ENCODE data around the gene HEBP1.
"Not testable (repeated sequence)": the region's sequence is repeated elsewhere in the genome, so short reads cannot be mapped to it uniquely, and the experiment has no call there.

The HEBP1 gene, protein sequence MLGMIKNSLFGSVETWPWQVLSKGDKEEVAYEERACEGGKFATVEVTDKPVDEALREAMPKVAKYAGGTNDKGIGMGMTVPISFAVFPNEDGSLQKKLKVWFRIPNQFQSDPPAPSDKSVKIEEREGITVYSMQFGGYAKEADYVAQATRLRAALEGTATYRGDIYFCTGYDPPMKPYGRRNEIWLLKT

DNA sequence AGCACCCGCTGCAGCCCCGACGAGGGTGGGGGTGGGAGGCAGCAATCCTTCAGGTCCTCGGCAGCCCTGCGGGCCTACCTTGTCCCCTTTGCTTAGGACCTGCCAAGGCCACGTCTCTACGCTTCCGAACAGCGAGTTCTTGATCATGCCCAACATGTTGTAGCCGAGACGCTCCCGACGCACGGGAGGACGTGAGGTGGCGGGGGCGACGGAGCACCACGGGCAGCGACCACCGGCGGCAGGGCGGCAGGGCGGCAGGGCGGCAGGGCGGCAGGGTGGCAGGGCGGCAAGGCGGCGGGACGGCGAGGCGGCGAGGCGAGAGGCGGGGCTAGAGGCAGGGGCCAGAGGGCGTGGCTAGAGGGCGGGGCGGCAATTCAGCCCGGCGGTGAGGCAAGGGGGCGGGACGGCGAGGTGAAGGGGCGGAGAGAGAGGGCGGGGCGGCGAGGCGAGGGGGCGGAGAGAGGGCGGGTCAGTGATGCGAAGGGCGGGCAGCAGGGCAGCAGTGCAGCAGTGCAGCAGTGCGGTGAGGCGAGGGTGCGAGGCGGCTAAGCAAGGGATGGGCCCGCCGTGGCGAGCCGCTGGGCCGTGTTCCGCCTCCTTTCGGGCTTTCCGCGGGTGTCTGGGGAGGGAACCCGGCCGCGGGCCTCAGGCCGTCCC lies at the start of gene HEBP1:
Gene HEBP1 (minus strand): TSS at position 307 of the 657 bp plus-strand sequence. CDS start 151 bp downstream, at position 156.
- DNase-seq, result peak; percentile 89

DNA sequence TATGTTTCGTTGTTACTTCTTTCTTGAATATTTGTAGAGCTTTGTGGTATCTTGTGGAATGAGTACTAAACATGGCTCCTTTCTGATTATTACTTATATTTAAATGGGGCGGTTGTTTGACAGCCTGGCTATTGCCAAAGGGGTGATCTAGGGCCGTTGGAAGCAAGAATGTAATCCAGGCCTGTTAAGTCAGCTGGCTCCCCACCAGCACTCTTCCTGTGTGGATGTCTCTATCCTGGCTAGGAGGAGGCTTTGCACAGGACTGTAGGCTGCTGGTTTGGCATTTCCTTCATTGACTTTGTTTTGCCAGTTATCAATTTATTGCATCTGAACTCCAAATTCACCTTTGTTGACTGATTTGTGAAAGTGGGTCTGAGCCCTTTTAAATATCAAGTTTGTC lies 49.8 kb upstream of the HEBP1 start:
- DNase-seq, result no peak

DNA sequence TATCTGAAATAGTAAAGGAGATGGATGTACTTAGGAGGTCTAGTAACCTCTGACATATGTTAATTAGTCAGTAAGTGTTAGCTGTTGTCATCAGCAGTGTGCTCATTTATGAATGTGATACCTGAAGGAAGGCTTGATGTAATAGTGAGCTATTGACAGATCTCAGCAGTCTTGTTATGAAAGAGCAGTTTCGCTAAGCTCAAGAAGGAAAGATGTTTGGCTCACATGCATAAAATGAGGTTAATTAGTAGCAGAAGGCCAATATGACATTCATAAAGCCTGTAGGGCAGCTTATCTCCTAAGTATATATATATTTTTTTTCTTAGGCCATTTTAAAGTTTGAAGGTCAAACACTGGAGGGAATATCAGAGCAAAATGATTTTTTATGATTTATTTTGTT lies 46.9 kb upstream of the HEBP1 start:
- no peak for DNase-seq

DNA sequence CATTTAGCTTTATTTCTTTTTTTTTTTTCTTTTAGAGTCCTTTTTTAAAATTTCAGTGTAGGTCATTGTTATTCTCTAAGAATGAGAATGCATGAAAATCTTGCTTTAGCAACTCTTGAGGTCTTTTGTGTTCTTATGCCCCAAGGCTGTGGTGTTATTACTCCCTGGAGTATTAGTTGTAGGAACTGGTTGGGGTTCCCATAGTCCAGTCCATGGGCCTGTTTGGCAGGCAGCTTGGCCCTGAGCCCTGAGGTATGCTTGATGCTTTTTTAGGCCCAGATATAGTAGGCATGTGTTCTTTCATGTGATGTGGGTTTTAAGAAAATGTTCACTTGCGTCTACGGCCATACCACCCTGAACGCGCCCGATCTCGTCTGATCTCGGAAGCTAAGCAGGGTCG lies 45.8 kb upstream of the HEBP1 start:
- no peak for DNase-seq

DNA sequence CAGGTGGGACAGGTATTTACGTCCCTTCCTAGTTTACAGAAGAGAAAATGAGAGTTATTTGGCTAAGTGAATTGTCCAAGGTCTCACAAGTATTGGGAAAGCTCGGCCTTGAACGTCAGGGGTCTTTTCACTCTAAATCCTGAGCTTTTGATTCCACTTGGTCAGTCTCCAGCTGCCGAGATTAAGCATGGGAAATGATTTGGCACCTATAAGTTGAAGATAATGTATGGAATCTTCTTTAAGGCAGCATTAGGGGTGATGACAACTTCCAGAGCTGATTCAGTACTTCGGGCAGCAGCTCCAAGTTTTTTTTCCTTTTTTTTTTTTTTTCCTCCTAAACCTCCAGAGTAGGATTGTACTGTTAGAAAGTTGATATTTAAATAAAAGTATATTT lies 44.8 kb upstream of the HEBP1 start:
- no peak for DNase-seq

DNA sequence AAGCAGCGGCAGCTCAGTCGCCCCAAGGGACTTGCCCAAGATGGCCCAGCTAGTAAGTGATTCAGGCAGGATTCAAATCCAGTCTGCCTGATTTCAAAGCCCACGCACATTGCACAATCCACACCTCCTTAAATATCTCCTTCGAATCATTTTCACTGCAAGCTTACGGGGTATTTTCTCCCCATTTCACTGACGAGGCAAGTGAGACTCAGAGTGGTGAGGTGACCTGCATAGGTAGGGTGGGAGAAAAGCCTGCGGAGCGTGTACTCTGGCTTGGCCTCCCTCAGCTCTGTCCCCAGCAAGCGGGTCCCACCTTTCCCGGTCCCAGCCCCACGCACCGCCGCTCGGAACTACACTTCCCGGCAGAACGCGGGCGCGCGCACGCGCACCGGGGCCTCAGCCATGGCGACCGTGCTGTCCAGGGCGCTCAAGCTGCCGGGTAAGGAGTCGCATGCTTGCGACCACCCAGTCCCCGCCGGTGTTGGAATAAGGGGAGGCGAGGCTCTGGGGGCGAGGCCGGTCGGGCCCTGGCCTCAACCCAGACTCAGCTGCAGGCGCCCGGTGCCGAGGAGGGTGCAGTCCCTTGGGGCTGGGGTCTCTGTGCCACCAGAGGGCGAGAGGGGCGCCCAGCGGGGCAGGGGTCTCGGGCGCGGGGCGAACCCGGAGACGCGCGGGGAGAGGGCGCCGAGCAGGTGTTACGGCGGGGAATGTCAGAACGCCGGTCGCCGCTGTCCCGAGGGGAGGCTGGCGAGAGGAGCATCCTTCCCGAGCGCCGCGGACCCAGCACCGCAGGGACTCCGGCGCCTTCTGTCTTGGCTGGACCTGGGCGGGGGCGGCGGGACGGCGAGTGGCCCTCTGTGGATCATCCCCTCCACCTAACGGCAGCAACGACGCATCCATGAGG lies 44.2 kb upstream of the HEBP1 start, which contains the start of gene FAM234B:
Gene FAM234B (plus strand): TSS at position 380 of the 904 bp plus-strand sequence. CDS start 23 bp downstream, at position 403.
- peak; percentile 50 for DNase-seq

DNA sequence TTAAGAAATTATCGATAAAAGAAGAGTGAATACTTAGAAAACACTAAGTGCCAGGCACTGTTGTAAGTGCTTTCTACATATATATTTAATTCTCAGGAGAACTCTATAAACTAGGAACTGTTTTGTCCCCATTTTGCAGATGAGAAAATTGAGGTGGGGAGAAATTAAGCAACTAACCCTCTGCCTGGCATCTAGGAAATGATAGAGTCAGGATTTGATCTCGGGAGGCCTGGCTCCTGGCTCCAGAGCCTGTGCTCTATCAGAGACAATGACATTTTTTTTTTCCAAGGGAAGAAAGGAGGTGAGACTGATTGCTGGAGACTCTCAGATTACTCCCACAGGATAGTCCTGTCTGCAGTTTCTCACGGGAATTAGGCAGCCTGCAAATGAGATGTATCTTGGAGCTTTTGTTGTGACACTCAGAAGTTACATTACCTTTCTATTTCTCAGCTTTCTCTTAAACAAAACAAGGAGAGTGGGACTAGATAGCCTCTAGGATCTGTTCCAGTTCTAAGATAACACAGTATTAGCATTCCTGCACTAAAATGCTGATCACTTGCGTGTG lies 42.7 kb upstream of the HEBP1 start:
- DNase-seq, result no peak

DNA sequence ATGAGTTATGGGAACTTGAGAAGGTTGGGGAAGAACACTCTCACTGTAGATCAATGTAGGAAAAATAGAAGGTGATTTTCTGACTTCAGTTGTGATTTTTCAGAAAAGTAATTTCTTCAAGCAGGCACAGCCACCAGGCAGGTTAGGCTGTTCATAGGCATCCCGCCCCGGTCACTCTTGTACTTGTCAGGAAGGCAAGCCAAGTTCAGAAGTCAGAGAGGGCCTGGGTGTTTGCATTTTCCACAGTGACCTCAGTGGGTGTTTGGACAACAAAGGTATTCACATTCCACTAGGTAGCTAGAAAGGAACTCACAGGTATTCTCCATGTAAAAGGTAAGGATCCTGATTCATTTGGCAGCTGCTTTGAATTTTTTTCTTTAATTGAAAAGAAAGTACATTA lies 41.2 kb upstream of the HEBP1 start:
- DNase-seq, result no peak

DNA sequence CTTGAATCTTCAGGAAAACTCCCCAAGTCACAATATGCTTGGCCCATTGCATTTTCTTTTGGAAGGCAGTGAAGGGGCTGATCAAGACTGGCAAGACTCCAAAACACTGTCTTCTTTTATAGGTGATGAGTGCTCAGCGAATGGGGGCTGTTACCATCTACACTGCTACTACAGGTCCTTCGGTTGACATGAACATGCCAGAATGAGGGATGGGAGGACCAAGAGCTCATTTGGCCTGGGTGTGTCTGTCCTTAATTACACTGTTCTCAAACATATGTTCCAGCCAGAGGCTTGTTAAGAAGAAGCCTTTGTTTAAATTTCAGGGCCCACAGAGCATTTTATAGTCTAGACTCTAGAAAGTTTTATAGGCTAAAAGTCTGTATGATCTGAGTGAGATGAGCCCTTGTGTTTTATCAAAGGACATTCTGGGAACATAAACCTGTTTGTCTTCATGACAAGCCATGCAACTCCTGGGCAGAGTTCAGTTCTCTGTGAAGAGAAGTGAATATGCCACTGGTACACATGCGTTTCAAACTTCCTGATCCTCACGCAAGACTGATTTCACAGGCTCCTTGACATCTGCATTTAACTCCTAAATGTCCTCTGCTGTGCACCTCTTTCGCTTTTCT lies 39.4 kb upstream of the HEBP1 start:
- DNase-seq, result peak; percentile 51

DNA sequence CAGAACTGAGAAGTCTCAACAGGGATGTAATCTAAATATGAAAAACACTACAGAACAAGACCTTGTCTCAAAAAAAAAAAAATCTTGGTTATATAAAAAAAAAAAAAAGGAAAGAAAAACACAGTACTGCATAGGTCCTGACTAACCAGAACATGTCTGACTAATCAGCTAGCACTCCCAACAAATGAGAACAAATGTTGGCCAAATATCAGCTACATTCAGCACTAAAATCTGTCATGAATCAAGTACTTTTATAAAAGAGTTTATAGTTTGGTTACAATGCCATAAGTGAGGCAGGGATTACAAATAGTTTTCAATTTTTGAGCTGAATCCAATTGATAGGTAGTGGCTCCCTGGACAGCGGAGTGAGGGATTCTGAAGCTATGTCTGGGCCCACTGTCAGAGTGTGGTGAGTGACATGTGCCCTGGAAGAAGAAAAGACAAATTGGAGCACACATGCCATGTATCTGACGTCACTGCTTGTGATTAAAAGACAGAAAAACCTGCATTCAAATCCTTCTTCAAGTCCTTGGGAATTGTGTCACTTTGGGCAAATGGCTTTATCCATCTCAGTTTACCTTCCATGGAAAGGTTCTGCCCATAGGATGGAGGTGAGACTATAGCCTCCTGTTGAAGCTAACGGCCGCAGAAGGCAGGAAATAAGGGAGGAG lies 38.6 kb upstream of the HEBP1 start:
- no peak for DNase-seq

DNA sequence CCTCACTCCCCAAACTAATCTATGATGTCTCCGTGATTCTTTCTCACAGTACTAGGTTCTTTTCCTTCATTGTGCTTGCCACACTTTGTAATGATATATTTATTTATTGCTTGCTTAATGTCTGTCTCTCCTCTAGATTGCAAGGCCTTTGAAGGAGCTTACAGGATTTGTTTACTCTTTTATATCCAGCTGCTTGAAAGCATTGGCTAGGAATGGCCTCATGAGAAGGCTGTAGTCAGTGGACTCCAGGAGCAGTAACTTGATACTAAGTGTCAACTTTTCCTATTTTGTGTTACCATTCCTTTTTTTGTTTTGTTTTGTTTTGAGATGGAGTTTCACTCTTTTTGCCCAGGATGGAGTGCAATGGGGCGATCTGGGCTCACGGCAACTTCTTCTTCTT lies 36.8 kb upstream of the HEBP1 start:
- DNase-seq, result no peak

DNA sequence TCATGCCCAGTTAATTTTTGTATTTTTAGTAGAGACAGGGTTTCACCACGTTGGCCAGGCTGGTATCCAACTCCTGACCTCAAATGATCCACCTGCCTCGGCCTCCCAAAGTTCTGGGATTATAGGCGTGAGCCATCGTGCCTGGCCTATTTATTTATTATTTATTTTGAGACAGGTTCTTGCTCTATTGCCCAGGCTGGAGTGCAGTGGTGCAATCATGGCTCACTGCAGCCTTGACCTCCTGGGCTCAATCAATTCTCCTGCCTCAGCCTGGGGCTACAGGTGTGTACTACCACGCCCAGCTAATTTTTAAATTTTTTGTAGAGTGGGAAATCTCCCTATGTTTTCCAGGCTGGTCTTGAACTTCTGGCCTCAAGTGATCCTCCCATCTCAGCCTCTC lies 35.3 kb upstream of the HEBP1 start:
- not testable (repeated sequence) for DNase-seq

DNA sequence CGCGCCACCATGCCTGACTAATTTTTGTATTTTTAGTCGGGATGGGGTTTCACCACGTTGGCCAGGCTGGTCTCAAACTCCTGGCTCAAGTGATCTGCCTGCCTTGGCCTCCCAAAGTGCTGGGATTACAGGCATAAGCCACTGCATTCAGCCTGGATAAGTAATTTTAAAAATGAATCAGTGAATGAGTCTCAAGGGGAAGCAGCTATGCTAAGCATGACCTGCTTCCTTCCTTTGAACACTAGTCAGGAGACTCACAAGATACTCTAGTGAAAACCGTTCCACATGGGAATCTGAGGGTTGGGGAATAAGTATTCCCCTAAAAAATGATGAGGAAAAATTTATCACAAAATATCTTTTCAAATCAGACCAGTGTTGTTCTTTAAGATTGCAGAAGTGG lies 33.4 kb upstream of the HEBP1 start:
- no peak for DNase-seq

DNA sequence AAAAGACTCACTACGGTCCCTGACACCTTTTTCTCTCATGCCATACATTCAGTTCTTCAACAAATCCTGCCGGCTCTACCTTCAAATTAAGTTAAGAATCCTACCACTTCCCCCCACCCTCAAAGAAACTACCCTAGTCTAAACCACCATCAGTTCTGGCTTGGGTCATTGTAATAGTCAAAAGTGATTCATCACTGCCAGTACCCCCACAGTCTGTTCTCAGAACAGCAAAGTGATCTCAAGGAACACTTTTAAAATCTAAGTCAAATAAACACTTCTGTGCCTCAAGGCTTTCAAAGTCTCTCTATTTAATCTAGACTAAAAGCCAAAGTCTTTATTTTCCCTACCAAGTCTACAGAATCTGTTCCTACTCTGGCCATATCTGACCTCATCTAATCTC lies 32.1 kb upstream of the HEBP1 start:
- no peak for DNase-seq

DNA sequence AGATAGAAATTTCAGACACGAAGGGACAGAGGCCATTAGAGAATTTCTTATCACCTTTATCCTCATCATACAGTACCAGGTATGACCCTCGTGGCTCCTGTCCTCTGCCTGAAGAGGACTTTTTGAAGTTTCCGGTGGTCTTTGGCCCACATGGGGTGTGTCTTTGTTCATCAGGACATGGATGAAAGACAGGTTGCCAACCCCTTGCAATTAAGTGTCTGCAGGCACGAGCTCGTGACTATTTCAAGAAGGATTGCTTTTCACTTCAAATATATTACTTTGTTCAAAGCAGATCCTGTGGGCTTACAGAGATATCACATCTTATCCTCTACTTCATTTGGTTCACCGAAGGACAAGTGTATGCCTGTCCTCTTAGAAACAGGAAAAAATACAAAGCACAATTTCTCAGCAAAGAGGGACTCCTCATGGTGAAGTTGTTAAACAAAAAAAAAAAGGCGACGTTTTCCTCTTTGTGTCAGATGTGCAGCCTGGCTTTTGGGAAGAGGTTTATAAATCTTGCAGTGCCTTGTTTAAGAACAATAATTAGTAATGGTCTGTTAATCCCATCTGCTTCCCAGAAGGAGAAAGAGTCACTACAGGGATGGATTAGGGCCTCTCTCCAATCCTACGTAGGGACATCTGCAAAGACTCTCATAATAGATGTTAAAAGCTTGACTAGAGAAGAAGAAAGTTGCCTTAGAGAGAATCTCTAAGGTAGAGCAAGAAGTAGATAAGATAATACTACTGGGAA lies 30.7 kb upstream of the HEBP1 start:
- peak; percentile 78 for DNase-seq

DNA sequence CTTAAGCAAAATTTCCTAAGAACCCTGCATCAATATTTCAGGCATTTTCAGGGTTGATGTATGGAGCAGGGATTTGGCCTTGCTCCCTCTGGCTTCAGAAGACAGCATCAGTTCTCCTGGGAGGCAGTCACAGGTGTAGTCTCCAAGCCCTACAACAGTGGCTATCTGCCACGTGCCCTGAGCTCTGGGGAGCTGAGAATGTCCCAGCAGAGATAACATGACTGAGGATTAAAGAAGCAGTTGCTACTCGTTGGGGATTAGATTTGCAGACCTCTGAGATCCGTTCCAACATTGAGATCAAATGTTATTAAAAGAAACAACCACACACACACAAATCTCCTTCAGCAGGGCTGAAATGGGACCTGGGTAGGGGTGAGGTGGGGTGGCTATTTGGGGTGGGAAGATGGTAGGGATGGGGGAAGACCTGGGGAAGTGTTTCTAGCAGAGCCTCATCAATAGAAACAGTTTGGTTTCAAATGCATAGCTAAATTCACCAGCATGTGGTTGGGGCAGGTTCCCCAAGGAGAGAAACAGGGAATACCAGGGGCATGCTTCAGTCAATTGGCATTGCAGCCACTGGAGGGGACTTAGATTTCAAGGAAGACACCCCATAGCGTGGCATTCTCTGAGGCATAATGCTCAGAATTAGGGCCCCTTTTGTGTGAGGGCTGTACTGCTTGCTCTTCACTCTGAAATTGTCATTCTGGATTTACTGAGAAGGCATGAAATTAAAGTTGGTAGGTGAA lies 28.9 kb upstream of the HEBP1 start:
- DNase-seq, result no peak

DNA sequence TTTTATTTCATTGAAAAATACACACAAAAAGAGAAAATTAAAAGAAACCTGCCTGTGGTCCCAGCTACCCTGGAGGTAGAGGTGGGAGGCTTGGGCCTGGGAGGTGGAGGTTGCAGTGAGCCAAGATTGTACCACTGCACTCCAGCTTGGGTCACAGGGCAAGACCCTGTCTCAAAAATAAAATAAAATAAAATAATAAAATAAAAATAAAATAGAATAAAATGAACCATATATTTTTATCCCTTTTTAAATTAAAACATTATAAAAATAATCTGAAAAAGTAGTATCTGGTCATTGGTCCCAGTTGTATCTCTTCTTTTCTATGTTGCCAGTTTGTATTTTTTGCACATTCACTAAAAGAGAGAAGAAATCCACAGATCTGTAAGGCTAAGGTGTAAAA lies 27.4 kb upstream of the HEBP1 start:
- no peak for DNase-seq

DNA sequence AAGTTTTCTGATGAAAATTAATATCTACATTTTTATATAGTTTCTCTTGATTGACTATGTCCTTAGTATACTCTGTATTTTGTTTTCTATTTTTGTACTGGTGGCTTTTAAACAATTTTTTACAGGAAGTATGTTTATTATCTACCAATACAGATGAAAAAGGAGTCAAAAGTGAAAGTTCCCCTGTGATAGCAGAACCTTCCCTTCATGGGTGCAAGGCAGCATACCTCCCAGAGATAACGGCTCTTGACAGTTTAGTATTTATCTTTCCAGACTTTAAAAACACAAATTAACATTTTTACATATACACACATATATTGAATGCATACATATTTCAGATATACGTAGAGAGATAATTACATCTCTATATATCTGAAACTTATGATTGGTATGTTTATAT lies 27.0 kb upstream of the HEBP1 start:
- no peak for DNase-seq

DNA sequence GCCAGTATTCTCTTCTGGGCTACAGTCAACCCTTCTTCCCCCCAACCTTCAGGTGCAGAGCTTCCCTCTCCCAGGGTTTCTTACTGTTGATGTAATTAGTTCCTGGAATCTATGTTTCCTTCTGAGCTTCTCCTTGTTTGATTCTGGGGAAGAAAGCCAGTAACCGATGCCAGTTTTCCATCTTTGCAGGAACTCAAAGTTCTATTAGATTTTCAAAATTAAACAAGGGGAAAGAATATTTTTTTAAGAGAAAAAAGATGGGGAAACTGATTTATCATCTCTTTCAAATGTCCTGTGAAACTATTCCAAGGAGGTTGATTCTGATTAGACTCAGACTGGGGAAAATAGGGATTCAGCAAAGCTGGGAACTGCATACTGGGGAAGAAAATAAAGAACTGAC lies 26.2 kb upstream of the HEBP1 start:
- DNase-seq, result no peak

DNA sequence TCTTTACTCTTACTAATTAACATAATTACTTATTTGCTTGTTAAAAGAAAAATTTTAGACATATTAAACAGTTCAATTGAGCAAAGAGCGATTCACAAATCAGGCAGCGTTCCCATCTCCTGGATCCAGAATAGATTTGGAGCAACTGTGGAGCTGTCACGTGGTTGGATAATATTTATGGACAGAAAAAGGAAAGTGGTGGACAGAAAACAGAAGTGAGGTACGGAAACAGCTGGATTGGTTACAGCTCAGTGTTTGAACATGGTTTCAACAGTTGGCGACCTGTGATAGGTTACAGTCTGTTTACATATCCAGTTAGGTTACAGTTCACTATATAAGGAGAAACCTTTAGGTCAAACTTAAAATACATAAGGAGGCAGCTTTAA lies 24.5 kb upstream of the HEBP1 start:
- no peak for DNase-seq

All from DMS79 treated with DMSO at 0.1 percent for 48 hours (cell line).